IPS DF 4.7 (cell line): ENCODE results near the gene BBLN.

Experiments used
- DNase-seq: peaks from one replicate; pipeline ENCODE4 v3.0.0-alpha.2; 2013; ENCODE audit warnings: low spot score; ENCODE audit errors: extremely low read depth

The BBLN gene

DNA sequence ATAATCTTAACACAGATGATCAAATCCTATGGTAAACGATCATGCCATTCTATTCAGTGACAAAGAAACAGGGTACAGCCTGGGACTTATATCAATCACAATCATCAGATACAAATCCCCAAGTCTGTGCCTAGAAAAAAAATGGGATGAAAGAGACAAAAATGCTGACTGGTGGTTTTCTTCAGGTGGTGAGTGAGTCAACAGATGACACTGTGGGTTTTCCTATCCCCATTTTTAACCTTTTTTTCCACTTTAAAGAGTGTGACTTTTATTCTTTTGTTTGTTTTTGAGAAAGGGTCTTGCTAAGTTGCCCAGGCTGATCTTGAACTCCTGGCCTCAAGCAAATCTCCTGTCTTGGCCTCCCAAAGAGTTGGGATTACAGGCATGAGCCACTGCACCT is 28.1 kb downstream of the BBLN start:
- no peak for DNase-seq

DNA sequence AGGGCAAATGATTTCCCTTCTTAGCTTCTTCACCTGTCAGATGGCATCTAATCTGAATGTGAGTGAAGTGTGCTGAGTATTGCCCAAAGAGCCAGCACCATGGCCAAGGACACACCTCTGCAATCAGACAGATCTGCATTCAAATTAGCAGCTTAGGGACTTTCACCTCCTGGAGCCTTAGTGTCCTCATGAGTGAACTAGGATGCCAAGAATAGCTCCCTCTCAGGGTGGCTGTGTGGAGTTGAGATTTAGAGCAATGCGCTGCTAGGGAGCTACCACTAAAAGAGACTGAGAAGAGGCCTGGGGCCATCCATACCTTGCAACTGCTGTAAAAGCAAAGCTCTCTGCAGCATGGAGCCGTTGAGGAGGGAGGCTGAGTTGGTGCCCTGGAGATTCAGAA is 29.9 kb downstream of the BBLN start:
- DNase-seq, result no peak

DNA sequence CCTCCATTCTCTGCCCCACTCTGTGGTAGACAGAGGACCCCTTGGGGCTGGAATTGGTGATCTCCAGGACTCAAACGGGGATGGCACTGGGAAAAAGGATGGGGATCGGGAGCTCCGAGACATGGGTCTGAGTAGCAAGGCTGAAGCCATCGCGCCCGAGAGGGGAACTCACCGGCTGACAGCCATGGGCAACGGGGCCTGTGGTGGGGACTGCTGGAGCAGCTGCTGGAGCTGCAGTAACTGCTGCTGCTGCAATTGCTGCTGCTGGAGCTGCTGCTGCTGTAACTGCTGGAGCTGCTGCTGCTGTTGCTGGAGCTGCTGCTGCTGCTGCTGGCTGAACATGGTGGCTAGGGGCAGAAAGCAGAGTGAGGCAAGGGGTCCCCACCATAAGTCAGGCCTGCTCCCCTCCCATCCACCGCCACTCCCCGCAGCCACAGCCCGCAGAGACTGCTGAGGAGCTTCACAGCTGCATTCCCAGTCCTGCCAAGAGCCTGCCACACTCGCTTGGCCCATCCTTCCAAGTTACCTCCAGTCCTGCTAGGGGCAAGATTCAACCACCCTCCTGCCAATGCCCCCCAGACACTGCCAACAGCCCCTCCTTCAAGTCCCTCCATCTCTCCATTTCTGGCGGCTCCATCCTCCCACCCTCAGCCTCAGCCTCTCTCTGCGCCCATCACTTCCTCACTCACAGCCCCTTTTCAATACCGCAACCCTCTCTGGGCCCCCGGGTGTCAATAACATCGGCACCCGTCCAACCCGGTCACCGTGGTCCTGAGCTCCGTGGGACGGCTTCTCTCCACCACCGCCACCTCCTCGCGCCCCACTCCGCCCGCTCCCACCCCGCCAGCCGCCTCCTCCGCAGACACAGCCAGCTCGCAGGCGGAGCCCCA is 30.7 kb downstream of the BBLN start:
- no peak for DNase-seq

DNA sequence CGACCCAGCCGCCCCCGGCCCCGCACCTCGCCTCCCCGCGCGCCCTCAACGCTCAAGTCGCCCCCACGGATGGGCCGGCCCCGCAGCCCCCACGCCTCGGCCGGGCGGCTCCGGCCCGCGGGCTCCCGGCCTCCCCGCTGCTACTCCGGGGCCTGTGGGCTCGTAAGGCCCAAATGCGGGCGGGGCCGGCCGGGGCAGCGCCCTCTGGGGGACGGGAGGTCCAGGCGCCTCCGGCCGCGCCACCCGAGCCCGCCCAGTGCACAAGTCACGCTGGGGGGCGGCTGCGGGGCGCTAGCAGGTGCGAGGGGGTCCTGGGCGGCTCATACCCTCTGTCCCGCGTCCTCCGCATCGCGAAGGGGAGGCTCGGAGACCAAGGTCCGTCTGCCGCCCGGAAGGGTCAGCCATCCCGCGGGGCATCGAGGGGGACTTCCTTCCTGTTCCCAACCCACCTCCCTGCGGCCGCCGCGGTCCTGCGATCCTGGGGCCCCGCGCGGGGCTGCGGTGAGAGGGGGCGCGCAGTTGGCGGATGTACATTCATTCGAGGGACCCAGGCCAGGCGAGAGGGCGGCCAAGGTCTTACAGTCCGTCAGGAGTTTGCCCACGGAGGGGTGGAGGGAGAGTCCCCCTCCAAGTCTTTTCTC is 31.5 kb downstream of the BBLN start, which contains the start of gene CIZ1:
CIZ1 (minus strand) TSS at position 167 of the 641 bp plus-strand sequence. CDS start 715 bp downstream, outside the sequence.
- no peak for DNase-seq

DNA sequence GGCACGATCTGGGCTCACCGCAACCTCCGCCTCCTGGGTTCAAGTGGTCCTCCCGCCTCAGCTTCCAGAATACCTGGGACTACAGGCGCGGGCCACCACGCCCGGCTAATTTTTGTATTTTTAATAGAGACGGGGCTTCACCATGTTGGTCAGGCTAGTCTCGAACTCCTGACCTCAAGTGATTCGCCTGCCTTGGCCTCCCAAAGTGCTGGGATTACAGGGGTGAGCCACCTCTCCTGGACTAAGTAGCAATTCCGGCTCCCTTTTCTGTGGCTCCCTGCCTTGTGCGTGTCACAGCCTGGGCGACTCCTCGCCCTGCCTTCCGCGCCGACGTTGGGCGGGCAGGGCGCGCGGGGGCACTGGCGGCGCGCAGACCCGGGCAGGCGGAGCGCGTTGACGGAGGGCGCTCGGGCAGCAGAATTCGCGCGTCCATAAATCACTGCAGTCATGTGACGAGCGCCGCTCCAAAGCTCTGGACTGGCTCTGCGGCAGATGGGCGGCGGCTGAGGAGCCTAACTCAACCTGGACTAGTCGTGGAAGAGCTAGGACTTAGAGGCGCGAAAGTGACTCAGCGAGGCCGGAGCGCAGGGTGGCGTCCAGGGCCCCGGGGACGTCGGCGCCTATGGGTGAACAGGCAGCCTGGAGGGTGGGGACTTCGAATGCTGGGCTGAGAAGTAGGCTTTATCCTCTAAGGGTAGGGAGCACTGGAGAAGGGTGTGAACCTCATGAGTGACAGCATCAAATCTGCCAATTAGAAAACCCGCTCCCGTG is 32.7 kb downstream of the BBLN start:
- no peak for DNase-seq

DNA sequence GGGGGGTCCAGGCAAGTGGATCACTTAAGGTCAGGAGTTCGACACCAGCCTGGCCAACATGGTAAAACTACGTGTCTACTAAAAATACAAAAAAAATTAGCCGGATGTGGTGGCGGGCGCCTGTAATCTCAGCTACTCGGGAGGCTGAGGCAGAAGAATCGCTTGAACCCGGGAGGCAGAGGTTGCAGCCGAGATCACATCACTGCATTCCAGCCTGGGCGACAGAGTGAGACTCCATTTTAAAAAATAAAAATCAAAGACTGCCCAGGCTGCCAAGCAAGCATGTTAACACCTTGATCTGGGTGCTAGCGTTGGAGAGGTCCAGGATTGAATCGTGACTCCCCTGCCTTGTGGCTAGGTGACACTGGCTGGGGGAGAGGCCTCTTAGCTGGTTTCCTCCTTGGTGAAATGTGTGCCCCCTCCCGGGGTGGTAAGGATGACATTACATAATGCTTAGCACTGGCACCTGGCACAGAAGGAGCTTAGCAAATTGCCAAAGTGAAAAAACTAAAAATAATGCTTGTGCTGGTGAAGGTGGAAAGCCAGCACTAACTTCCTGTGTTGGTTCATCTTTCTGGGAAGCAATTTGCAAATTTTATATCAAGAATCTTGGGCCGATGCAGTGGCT is 33.5 kb downstream of the BBLN start:
- DNase-seq, result no peak

DNA sequence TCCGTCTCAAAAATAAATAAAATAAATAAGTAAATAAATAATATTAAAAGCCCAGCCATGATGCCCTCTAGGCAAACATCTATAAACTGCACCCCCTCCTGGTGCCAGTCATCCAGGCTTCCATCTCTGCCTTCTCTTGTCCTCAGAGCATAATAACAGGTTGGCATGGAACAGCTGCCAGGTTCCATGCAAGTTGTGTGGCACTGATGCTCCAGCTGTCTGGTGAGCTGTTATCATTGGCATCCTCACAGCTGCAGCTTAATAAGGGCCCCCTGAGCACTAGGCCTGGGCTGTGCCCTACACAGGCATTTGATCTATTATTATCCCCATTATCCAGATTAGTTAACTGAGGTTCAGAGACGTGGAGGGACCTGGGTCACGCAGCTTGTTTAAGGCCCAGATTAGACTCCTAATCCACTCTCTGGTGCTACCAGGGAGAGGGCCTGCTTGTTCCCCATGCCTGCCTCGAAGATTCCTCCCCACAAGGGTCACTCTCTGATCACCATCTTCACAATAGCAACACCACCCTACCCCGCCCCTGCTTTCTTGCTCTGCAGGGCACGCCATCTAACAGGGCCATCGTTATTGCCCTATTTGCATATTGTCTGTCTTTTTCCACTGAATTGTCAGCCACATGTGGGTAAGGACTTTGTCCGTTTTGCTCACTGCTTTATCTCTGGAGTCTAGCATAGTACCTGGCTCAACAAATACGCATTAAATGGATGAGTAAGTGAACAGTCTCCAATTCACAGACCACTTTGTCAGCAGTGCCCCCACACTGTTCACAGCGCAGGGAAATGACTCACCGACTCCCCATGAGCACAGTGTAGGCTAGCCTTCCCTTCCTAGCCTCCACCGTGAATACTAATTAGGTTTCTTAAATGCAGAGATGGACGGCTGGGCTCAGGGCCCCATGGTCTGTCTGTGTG is 41.6 kb downstream of the BBLN start:
- DNase-seq, result no peak

DNA sequence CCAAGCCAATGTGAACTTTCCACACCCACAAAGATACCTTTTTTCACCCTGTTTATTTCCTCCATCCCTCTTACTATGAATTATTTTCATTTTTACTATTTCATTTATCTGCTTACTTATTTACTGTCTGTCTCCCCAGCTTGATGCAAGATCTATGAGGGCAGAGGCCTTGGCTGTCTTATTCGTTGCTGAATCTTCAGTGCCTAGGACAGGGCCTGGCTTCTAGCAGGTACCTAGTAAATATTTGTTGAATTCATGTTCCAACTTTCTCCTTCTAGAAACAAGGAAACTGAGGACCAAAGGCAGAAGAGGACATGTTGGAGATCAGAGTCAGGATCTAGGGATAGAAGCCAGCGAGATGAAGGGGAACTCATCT is 42.6 kb downstream of the BBLN start:
- DNase-seq, result no peak

DNA sequence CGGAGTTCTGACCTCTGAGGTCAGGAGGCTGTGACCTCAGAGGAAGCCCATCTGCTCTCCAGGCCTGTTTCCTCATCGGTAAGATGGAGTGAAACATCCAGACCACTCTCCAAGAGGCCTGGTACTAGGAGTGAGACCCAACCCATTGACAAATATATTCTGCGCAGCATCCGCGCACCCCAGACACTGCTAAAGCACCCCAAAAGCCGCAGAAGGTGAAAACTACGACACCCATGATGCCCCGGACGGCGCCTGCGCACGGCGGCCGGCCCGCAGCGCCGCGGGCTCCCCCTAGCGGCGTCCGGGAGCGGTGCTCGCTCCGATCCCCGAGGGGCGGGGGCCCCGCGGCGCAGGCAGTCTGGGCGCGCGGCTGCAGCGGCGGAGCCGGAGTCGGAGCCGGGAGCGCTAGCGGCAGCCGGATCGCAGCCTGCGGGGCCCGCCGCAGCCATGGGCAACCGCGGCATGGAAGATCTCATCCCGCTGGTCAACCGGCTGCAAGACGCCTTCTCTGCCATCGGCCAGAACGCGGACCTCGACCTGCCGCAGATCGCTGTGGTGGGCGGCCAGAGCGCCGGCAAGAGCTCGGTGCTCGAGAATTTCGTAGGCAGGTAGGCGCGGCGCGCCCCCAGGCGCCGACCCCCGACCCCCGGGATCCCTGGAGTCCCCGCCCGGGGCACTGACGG is 43.1 kb downstream of the BBLN start, which contains the start of gene DNM1:
DNM1 (plus strand) TSS at position 356 of the 683 bp plus-strand sequence; CDS start at position 448, 92 bp downstream.
- no peak for DNase-seq

DNA sequence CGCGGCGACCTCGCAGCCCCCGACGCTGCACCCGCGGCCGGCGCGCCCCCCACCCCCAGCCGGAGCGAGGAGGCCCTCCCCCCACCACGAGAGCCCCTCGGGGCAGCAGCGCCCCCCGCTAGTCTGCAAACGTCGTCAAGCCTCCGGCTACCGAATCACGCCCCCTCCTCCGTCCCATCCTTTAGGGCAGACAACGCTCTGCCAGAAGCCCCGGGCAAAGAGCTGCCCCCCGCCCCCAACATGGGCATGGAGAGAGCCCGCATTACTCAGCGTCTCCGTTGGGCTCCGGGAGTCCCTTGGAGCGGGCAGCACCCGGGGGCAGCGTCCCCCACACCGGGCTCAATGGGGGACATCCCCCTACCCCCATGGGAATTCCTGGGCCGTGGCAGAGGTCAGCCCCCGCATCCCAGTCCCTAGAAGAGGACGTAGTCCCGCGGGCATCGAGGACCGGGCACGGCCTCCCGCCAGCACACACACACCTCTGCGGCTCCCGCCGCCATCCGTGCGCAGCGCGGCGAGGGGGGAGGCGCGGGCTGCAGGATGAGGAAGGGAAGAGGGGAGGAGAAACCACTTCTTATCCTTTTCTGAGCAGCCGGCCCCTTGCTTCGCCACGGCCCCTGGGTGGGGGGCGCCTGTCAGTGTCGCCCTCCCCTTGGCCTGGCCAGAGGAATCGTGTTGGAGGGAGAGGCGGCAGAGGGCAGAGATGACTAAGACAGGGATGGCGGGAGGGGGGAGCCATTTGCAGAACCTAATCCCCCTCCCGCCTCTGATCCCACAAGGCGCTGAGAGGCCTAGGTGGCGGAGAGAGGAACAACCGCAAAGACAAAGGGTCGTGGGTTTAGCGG is 43.9 kb downstream of the BBLN start:
- no peak for DNase-seq

DNA sequence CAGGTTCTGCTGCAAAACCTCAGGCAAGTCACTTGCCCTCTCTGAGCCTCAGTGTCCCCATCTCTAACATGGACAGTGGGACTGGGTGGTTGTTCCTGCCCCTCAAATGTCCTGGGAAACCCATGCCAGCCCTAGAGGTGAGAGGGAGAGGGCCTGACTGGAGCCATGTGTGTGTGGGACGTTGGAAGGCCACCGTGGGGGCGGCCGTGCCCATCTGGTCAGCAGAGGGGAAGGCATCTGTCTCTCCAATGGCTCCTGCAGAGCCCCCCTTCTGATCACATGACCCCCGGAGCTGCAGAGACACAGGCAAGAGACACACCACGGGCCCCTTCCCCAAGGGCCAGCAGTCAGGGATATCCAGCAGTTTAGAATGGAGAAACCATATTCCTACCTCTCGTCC is 44.8 kb downstream of the BBLN start:
- no peak for DNase-seq

DNA sequence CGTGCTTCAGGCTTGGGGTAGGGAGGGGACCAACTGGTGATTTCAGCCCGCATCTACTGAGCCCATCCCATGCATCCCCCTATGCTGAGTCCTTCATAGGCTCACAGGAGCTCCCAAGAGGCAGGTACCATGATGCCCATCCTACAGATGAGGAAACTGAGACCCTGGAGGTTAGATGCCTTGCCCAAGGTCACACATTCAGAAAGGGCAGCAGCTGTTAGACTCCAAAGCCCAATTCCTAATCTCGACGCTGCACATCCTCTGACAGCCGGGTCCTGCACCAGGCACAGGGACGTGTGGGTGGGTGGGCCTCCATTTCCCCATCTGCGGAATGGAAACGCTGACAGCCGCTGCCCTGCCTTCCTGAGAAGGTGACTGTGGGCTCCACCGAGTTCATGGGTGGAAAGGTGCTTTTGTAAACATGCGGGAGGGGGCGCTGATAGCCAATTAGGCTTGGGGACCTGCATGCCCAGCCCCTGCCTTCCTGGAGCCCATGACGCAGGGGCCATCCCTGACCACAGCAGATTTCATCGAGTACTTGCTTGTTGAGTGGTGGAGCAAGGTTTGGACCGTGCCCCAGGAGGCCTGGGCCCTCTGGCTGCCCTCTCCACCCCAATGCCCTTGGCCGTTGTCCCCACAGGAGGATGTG is 45.4 kb downstream of the BBLN start:
- DNase-seq, result no peak

DNA sequence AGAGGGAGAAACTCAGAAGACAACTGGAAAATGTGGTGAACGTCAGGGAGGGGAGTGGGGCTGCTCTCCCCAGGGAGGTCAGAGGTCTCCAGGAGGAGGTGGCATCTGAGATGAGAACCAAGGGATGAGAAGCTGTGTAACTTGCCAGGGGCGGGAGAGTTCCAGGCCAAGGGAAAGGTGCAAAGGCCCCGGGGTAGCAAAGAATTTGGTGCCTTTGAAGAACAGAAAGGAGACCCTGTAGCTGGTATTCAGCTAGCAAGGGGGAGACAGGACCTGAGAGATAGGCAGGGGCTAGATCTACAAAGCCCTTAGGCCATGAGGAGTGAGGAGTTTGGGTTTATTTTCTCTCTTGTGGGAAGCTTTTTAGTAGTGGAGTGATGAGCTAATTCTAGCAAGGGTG is 46.4 kb downstream of the BBLN start:
- DNase-seq, result no peak

DNA sequence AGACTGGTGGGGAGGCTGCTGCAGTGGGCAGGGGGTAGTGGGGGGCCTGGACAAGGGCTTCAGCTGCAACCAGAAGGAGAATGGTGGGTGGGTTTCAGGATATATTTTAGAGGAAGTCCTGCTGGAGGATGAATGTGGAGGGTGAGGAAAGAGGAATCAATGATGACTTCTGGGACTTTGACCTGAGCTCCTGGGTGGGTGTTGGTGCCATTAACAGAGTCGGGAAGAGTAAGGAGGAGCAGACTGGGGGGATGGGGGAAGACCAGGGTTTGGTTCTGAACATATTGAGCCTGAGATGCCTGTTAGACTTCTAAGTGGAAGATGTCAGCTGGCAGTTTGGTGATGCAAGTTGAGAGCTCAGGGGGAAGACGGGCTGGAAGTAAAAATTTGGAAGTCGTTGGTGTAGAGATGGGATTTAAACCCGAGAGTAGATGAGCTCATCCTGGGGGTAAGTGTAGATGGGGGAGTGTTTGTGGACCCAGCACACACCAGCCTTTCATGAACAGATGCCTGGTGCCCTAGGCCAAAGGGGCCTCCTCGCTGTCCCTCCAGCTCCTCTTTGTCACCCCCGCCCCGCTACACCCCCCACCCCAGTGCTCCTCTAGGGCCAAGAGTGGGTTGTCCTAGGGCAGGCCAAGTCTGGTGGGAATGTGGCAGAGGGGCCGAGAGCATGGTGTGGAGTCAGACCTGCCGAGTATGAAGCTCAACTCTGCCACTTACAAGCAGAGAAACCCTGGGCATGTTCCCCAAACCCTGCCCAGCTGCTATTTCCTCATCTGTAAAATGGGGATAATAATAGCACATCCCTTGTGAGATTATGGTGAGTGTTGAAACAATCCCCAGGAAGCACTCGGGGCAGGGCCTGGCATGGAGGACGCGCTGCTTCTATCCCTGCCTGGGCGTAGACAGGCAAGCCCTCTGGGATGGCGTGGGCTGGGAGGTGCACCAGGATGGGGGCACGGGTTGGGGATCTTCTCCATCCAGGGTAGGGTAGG is 47.1 kb downstream of the BBLN start:
- DNase-seq, result no peak

DNA sequence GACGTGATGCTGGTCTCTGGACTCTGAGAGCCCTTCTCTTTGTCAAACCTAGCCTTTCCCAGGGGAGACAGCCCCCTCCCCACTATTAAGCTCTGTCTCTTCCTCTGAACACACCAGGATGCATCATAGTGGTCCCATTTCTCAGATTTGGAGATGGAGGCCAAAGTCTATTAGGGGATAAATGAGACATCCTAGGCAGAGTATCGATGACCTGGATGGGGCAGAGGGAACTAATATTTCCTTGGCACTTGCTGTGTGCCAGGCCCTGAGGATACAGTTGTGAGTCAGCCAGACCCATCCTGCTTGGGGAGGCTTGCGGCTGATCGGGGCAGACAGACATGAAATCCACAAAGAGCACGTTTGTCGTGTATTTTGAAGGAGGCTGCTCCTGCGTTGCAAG is 48.3 kb downstream of the BBLN start:
- DNase-seq, result no peak

DNA sequence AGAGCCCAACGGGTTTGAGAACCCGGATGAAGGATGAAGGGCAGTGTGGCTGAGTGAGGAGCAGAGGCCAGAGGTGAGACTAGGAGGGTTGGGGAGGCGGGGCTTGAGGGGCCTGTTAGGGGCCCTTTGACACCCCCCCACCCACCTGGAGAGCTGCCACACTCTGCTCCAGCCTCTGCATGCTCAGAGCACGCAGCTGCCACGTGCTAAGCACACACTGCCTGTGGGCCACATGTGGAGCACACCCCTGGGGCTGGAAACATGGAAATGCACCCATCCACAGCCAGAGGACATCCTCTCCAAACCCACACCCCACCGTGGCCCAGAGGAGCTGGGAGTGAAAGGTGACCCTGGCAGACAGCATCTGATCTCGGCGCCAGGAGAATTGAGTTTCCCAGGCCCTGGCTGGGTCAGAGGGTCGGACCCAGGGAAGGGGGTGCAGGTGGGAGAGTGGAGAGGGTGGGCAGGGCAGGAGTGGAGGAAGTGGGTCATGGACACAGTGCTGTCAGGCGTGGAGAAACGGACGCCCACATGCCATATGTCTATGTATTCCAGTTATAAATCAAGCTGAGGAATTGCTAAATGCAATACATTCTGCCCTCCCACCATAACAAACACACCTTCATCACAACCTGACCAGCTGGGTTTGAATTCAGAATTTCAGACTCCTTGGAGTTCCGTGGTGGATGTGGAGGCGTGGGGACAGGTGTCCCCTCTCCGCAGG is 49.0 kb downstream of the BBLN start:
- no peak for DNase-seq
